Hair follicle dermal papilla cell (primary cell): ENCODE results near the gene BMAL2. TPM values are rescaled to one million over a fixed set of nuclear protein-coding genes. Genes with fewer than 3 reads are reported as not detected.

Experiments
- total RNA-seq: library from RNA; depleted of rRNA; stranded (reverse); fragments of >200 nt; gene quantifications from 2 replicates; pipeline ENCODE4 v1.2.3, GENCODE V29; 2012

BMAL2 gene
- 7.3 and 10.3 TPM in 2 replicates for total RNA-seq

DNA sequence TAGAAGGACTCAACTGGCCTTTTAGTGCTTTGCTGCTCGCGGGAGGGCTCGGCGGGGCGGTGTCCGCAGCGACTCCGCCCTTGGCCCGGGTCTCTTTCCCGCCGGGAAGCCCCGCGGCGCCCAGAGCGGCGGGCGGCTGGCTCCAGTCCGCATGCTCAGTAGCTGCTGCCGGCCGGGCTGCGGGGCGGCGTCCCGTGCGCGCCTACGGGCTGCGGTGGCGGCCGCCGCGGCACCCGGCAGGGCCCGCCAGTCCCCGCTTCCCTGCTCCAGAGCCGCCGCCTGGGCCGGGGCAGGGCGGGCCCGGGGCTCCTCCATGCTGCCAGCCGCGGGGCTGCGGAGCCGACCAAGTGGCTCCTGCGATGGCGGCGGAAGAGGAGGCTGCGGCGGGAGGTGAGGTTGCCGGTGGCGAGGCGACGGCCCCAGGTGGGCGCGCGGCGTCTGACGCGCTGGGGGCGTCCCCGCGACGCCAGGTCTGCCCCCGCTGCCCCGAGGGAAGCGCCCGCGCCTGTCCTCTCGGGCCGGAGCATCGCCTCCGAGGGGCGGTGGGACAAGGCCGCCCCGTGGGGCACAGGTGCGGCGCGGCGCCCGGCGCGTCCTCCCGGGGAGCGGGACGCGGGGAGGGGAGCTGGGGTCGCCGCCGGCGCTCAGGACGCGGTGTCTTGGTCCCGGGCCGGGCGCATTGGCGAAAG is at the start of gene BMAL2:
Gene BMAL2, plus strand, starts transcription at position 123 of the 689 bp plus-strand sequence. Its CDS starts 237 bp downstream, at position 360.

Other genes starting within 250 kb of the BMAL2 start
- 13.8 and 17.2 TPM in 2 replicates for gene STK38L, start 88.5 kb upstream of the BMAL2 start, total RNA-seq
- not detected in 2 replicates for gene SMCO2, start 113.9 kb downstream of the BMAL2 start, total RNA-seq
- 70.1 and 83.6 TPM in 2 replicates for gene PPFIBP1, start 191.4 kb downstream of the BMAL2 start, total RNA-seq